GM19025 (cell line): Measurements from ENCODE around the gene RASGRP4.

ENCODE experiments used
- ATAC-seq: cut with Tn5 transposase; IDR thresholded peaks from one replicate; pipeline ENCODE4 v1.9.1; 2021; ENCODE audit warnings: mild to moderate bottlenecking, low read depth, moderate library complexity; ENCODE audit not compliant: unreplicated experiment

RASGRP4 gene

GRCh38 chr19:38391911-38392464 lies 34.0 kb downstream of the RASGRP4 start:
- no peak for ATAC-seq

DNA sequence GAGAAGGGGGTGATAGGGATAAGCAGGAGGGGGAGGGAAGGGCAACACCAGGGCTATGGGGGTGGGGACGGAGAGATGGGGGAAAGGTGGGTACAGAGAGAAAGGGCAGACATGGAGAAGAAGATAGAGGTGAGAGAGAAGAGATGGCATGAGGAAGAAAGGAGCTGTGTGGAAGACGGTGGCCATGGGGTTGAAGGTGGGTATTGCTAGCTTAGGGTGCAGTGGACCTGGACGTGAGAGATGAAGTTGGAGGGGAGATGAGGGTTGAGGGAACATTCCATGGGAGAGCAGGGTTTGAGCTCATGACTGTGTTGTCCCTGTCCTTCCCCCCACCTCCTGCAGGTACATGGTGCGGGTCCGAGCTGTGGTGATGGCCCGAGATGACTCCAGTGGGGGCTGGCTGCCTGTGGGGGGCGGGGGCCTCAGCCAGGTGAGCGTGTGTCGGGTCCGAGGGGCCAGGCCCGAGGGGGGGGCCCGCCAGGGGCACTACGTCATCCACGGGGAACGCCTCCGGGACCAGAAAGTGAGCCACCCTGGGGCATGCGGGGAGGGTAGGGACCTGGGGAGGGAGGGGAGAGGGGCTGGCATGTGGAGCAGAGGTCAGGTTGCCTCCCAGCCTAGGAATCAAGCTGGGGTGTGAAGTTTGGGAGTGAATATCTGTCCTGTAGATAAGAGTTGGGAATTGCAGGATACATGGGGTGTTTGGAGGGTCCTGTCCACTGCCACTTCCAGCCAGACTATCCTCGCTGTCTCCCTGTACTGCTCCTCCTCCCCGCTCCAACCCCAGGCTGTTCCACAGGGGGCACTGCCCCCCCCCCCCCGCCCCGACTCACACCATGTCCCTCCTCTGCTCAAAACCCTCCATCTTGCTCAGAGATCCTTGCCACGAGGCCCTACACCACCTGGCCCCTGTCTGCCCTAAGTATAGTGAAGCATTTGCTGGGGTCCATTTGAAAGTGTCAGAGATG lies 35.8 kb downstream of the RASGRP4 start:
- no peak for ATAC-seq

- ATAC-seq = no peak
Measured at GRCh38 chr19:38389101-38389925, 36.7 kb downstream of the RASGRP4 start.

GRCh38 chr19:38388349-38389100 lies 37.5 kb downstream of the RASGRP4 start, which contains the start of gene SPRED3:
Gene SPRED3 (plus strand): TSS chr19:38388697. CDS start chr19:38390303, 1,606 bp downstream.
- no peak for ATAC-seq

GRCh38 chr19:38387550-38388348 lies 38.3 kb downstream of the RASGRP4 start, which contains the start of gene GGN:
Gene GGN (minus strand): TSS chr19:38388034. CDS start chr19:38387261, 773 bp downstream.
- ATAC-seq = no peak

DNA sequence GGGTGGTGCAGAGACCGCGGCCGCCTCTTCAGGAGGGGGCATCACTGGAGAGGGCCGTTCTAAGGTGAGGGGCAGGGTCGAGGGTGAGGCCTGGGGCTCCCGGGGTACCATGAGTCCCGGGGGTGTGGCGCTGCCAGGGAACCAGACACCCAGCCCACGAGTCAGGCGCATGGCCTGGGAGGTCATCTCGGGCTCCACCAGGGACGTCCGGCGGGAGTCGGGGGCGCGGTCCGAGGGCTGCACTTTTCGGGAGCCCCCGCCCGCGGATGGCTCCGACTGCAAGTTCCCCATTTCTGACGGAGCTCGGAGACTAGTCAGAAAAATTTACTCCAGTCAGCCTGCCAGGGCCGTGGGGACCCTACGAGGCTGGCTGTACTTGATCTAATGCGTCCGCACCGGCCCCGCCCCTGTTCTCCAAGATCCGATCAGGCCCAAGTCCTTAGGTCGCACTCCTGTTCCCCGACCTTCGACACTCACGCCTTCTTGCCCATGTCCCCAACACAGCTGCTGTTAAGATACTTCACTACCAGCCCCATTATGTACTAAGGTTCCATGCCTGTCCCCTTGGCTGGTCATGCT lies 39.0 kb downstream of the RASGRP4 start:
- no peak for ATAC-seq

DNA sequence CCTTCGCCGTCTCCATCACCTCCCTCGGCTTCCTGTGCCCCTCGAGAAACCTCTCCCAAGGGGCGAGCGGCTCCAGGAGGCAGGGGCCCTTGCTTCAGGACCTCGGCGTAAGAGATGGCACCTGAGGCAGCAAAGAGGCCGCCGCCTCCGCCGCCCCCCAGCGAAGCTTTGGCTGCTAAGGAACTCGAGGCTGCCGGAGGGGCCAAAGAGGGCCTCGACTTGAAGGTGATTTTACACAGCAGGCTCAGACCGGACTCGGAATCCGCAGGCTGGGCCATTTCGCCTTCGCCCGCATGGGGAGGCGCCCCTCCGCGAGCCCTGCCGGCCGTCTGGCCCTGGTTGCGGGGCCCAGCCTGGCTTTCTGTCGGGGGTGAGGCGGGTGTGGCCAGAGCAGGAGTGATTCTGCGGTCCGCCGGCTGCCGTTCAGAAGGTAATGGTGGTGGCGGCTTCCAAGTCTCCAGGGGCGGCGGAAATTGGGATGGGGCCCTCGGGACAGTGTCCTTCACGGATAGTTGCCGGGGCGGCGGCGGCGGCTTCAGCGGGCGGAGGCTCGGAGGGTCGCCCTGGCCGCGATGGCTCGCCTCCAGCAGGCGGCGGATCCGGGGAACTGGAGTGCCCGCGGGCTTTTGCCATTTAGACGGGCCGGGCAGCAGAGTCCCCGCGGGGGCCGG lies 39.6 kb downstream of the RASGRP4 start:
- ATAC-seq = no peak

DNA sequence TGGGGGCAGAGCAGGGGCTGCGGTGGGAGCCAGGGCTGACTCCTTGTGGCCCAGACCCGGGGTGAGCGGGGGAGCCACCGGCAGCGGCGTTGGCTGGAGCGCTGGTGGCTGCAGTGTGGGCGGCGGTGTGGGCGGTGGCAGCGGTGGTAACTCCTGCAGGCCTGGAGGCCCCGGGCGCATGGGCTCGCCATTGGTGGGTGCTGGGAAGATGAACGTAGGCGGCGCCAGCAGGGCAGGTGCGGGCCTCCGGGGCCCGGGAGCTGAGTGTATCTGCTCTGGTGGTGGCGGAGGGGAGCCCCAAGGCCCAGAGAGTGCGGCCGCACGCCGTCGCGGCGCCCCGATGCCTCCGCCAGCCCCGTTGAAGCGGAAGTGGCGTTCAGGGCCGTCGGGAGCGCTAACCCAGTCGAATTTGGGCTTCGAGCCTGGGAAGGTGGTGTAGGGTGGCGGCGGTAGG lies 40.2 kb downstream of the RASGRP4 start:
- no peak for ATAC-seq

GRCh38 chr19:38385057-38385803 lies 40.8 kb downstream of the RASGRP4 start:
- ATAC-seq = no peak

DNA sequence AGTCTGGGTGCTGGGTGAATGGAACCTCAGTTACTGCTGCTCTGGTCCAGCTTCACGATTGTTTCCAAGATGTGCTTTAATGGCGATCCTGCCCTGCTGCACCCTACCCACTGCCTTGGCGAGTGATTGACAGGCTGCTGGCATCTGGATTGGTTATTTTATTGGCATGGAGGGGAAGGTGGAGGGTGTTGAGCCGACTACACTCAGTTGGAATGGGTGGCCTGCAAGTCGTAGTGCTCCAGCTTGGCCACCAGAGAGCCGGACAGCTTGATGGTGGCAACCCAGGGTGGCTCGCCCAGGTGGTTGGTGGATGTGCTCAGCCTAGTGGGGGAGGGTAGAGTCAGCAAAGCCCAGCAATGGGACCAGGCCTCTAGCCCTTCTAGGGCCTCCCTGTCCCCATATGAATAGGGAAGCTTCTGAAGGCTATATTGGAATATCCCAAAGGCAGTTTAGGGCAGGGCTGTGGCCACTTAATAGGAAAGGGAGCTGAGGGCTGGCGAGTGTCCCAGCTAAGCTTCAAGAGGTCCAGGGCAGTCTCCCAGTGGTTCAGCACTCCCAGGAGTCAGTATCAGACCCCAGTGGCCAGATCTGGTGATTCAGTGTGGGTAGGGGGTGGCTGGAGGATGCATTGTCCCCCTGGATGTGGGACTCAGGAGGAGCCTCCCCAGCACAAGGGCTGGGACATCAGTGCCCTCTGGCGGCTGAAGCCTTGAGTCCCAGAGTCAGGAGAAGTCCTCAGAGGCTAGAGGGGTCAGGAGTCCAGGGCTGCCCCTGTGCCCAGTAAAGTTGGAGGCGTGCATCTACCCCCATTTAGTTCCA lies 41.6 kb downstream of the RASGRP4 start:
- no peak for ATAC-seq

DNA sequence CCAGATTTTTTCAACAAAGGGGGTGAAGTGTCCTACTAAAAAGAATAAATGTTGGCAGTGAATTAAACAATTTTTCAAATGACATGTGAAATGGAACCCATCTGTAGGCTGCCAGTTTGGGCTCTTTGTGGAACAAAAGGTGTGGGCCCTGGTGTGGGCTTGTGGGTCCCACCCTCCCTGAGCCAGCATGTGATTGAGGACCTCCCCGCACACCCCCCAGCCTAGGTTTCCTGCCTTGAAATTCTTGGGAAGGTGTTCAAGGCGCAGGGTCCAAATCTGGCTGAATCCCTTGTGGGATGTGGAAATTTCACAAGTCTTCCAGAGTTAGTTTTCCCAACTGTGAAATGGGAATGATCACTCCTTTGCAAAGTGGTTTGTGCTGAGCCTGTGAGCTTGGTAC lies 42.3 kb downstream of the RASGRP4 start:
- no peak for ATAC-seq

- no peak for ATAC-seq
Measured at GRCh38 chr19:38383184-38383583, 42.8 kb downstream of the RASGRP4 start.

GRCh38 chr19:38381138-38381537 lies 44.9 kb downstream of the RASGRP4 start:
- ATAC-seq = no peak

GRCh38 chr19:38378866-38379265 lies 47.2 kb downstream of the RASGRP4 start:
- no peak for ATAC-seq

- ATAC-seq = no peak
Measured at GRCh38 chr19:38377052-38377451, 49.0 kb downstream of the RASGRP4 start.

- no peak for ATAC-seq
Measured at GRCh38 chr19:38376576-38376975, 49.4 kb downstream of the RASGRP4 start.

- ATAC-seq = no peak
Measured at GRCh38 chr19:38375748-38376147, 50.3 kb downstream of the RASGRP4 start.
